ENCODE data around the gene ZFPM1. TPM values are rescaled to one million over a fixed set of nuclear protein-coding genes. Genes with fewer than 3 reads are reported as not detected.
A peak's percentile ranks its signal among the peaks of the same experiment; 100 is the strongest.

The ZFPM1 gene
- total and polyA plus RNA-seq, 4 donors: 0.57 to 9.0 (median 2.8) TPM

DNA sequence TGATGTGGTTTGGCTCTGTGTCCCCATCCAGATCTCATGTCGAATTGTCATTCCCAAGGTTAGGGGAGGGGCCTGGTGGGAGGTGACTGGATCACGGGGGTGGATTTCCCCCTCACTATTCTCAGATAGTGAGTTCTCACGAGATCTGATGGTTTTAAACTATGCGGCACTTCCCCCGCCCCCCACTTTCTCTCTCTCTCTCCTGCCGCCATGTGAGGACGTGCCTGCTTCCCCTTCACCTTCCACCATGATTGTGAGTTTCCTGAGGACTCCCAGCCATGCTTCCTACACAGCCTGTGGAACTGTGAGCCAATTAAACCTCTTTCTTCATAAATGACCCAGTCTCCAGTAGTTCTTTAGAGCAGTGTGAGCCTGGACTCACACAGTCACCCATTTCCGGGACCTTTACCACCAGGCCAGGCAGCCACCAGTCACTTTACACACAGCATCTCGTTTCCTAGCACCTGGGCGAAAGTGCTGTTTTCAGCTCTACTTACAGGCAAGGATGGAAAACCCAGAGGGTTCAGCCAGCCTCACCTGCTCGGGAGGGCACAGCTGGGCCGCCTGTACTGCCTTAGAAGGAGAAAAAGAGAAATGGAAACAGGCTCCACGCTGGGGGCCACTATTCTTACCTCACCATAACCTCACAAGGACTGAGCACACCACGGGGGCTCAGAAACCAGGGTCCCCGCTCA is 103.4 kb downstream of the ZFPM1 start:
- no peak for DNase-seq
- Histone ChIP-seq H3K4me1 (ENCODE audit: control insufficient read depth in 5 of 5, insufficient read depth in 5 of 5, low read length in 5 of 5) (no peaks in the 10 kb centered on the region), H3K9me3 (ENCODE audit: control insufficient read depth in 4 of 4, insufficient read depth in 3 of 4, low read length in 3 of 4) (peaks cover 0 to 3% (median 0%) of the 10 kb centered on the region in 4 donors), H3K4me3 (no peak overlapping the region), H3K27me3 (ENCODE audit: control insufficient read depth in 3 of 3, insufficient read depth in 3 of 3, low read length in 2 of 3) (peaks cover 0 to 12% (median 0%) of the 10 kb centered on the region in 3 donors), H3K36me3 (ENCODE audit: control insufficient read depth in 4 of 4, insufficient read depth in 4 of 4, low read length in 4 of 4) (no peaks in the 10 kb centered on the region), H3K27ac (ENCODE audit: low read depth in 1 of 2, low read length in 1 of 2) (no peak overlapping the region), H3K9ac (ENCODE audit: insufficient read depth in 1 of 2, low read length in 2 of 2) (no peak overlapping the region)
- ATAC-seq (ENCODE audit: insufficient read depth, low FRiP score): no peak
- TF ChIP-seq, protein P1, sequence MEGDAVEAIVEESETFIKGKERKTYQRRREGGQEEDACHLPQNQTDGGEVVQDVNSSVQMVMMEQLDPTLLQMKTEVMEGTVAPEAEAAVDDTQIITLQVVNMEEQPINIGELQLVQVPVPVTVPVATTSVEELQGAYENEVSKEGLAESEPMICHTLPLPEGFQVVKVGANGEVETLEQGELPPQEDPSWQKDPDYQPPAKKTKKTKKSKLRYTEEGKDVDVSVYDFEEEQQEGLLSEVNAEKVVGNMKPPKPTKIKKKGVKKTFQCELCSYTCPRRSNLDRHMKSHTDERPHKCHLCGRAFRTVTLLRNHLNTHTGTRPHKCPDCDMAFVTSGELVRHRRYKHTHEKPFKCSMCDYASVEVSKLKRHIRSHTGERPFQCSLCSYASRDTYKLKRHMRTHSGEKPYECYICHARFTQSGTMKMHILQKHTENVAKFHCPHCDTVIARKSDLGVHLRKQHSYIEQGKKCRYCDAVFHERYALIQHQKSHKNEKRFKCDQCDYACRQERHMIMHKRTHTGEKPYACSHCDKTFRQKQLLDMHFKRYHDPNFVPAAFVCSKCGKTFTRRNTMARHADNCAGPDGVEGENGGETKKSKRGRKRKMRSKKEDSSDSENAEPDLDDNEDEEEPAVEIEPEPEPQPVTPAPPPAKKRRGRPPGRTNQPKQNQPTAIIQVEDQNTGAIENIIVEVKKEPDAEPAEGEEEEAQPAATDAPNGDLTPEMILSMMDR (IDR thresholded peaks at IDR 0.05; ENCODE audit: control extremely low read depth, extremely low read depth): no peak
- WGBS, 2 donors: 78 to 82% methylated on average over 14 of the region's 15 CpGs

GRCh38 chr16:88558457-88559442 is 105.7 kb downstream of the ZFPM1 start:
- TF ChIP-seq, protein P1 (IDR thresholded peaks at IDR 0.05; ENCODE audit: control extremely low read depth, extremely low read depth): peak; percentile 19
- no peak overlapping the region for H3K9ac ChIP-seq (ENCODE audit: insufficient read depth in 1 of 2, low read length in 2 of 2)
- peaks cover 0 to 3% (median 0%) of the 10 kb centered on the region in 4 donors for H3K9me3 ChIP-seq (ENCODE audit: control insufficient read depth in 4 of 4, insufficient read depth in 3 of 4, low read length in 3 of 4)
- H3K27me3 ChIP-seq (ENCODE audit: control insufficient read depth in 3 of 3, insufficient read depth in 3 of 3, low read length in 2 of 3): peaks cover 0 to 12% (median 0%) of the 10 kb centered on the region in 3 donors
- no peak overlapping the region for H3K4me3 ChIP-seq
- ATAC-seq (ENCODE audit: insufficient read depth, low FRiP score): peak; percentile 14
- peaks cover 0 to 5% (median 0%) of the 10 kb centered on the region in 5 donors for H3K4me1 ChIP-seq (ENCODE audit: control insufficient read depth in 5 of 5, insufficient read depth in 5 of 5, low read length in 5 of 5)
- peak; percentile 38 to 80 (median 61) for DNase-seq
- H3K36me3 ChIP-seq (ENCODE audit: control insufficient read depth in 4 of 4, insufficient read depth in 4 of 4, low read length in 4 of 4): no peaks in the 10 kb centered on the region
- no peak overlapping the region for H3K27ac ChIP-seq (ENCODE audit: low read depth in 1 of 2, low read length in 1 of 2)
- WGBS, 2 donors: 55 to 63% methylated on average over 33 to 40 of the region's 45 CpGs

DNA sequence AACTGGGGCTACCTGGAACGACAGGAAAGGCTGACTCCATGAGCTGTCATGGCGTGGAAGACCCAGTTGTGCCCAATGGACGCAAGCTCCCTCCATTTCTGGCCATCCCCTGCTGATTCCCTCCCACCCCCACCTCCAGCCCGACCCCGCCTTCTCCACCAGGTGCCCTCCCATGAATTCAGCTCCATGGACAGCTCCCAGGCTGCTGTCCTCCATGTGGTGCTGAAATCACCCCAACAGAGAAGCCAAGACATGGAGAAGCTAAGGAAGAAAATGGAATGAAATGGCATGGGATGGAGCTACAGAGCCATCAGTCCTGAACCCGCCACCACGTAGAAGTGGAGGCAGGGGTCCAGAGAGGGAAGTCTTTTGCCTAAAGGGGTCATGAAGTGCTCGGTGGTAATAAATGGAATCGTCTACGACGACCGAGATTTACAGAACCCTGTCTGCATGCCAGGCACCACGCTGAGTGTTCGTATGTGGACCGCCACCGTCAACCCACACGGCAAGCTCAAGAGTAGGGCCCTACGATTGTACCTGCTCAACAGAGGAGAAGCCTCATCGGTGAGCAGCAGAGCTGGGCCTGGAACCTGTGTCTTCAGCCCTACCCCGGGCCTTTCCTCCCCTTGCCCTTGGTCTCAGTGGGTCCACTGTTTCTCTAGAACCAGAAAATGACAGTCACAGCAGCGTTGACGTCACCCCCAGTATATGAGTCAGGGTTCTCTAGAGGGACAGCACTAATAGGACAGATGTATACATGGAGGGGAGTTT is 107.8 kb downstream of the ZFPM1 start:
- 61 to 68% methylated on average over 22 of the region's 22 CpGs for WGBS, 2 donors
- TF ChIP-seq, protein P1 (IDR thresholded peaks at IDR 0.05; ENCODE audit: control extremely low read depth, extremely low read depth): no peak
- peak; percentile 41 to 51 (median 51) for DNase-seq

More for the DNA sequence above, 107.8 kb downstream of the ZFPM1 start:
- Histone ChIP-seq H3K4me3 (no peak overlapping the region), H3K36me3 (ENCODE audit: control insufficient read depth in 4 of 4, insufficient read depth in 4 of 4, low read length in 4 of 4) (no peaks in the 10 kb centered on the region), H3K9me3 (ENCODE audit: control insufficient read depth in 4 of 4, insufficient read depth in 3 of 4, low read length in 3 of 4) (peaks cover 0 to 3% (median 0%) of the 10 kb centered on the region in 4 donors), H3K4me1 (ENCODE audit: control insufficient read depth in 5 of 5, insufficient read depth in 5 of 5, low read length in 5 of 5) (peaks cover 0 to 5% (median 0%) of the 10 kb centered on the region in 5 donors), H3K9ac (ENCODE audit: insufficient read depth in 1 of 2, low read length in 2 of 2) (no peak overlapping the region), H3K27ac (ENCODE audit: low read depth in 1 of 2, low read length in 1 of 2) (no peak overlapping the region), H3K27me3 (ENCODE audit: control insufficient read depth in 3 of 3, insufficient read depth in 3 of 3, low read length in 2 of 3) (peaks cover 0 to 3% (median 0%) of the 10 kb centered on the region in 3 donors)
- ATAC-seq (ENCODE audit: insufficient read depth, low FRiP score): no peak

All from lung (tissue), 12 donors.